Activated CD4-positive, alpha-beta T cell treated with anti-CD3 and anti-CD28 coated beads for 48 hours (primary cell): Measurements from ENCODE around the gene CDH11.

ENCODE experiments used
- DNase-seq: peaks from one replicate; pipeline ENCODE4 v3.0.0-alpha.2; 2020

The CDH11 gene

GRCh38 chr16:64973171-64973570 lies 148.7 kb downstream of the CDH11 start:
- DNase-seq, result no peak

- no peak for DNase-seq
These were observed 150.7 kb downstream of the CDH11 start for GRCh38 chr16:64971171-64971570.

GRCh38 chr16:64969221-64969620 lies 152.6 kb downstream of the CDH11 start:
- no peak for DNase-seq

- no peak for DNase-seq
These were observed 153.3 kb downstream of the CDH11 start for GRCh38 chr16:64968539-64968938.

- DNase-seq, result no peak
These were observed 157.7 kb downstream of the CDH11 start for GRCh38 chr16:64964126-64964540.

- no peak for DNase-seq
These were observed 159.1 kb downstream of the CDH11 start for GRCh38 chr16:64962786-64963185.

- no peak for DNase-seq
These were observed 164.6 kb downstream of the CDH11 start for GRCh38 chr16:64957246-64957645.

GRCh38 chr16:64952177-64952576 lies 169.7 kb downstream of the CDH11 start:
- no peak for DNase-seq

GRCh38 chr16:64951193-64951592 lies 170.7 kb downstream of the CDH11 start:
- no peak for DNase-seq

- DNase-seq, result no peak
These were observed 171.1 kb downstream of the CDH11 start for GRCh38 chr16:64950731-64951130.

- no peak for DNase-seq
These were observed 171.6 kb downstream of the CDH11 start for GRCh38 chr16:64950262-64950661.

- no peak for DNase-seq
These were observed 173.8 kb downstream of the CDH11 start for GRCh38 chr16:64948056-64948455.

- no peak for DNase-seq
These were observed 174.2 kb downstream of the CDH11 start for GRCh38 chr16:64947651-64948050.

GRCh38 chr16:64933885-64934284 lies 188.0 kb downstream of the CDH11 start:
- DNase-seq, result no peak

- no peak for DNase-seq
These were observed 195.4 kb downstream of the CDH11 start for GRCh38 chr16:64926476-64926875.

- no peak for DNase-seq
These were observed 196.7 kb downstream of the CDH11 start for GRCh38 chr16:64925166-64925565.

GRCh38 chr16:64924086-64924485 lies 197.8 kb downstream of the CDH11 start:
- no peak for DNase-seq

GRCh38 chr16:64919929-64920607 lies 201.8 kb downstream of the CDH11 start:
- no peak for DNase-seq

GRCh38 chr16:64919141-64919540 lies 202.7 kb downstream of the CDH11 start:
- DNase-seq, result no peak

GRCh38 chr16:64916051-64916450 lies 205.8 kb downstream of the CDH11 start:
- DNase-seq, result no peak

GRCh38 chr16:64910356-64910755 lies 211.5 kb downstream of the CDH11 start:
- no peak for DNase-seq

- DNase-seq, result no peak
These were observed 214.0 kb downstream of the CDH11 start for GRCh38 chr16:64907844-64908243.

GRCh38 chr16:64903770-64904169 lies 218.1 kb downstream of the CDH11 start:
- DNase-seq, result no peak

- no peak for DNase-seq
These were observed 221.3 kb downstream of the CDH11 start for GRCh38 chr16:64900517-64900916.

GRCh38 chr16:64900019-64900418 lies 221.8 kb downstream of the CDH11 start:
- no peak for DNase-seq
